ENCODE results near the gene KIFC3.

GRCh38 chr16:57798953-57799599 lies 3.2 kb downstream of the KIFC3 start:
- TF ChIP-seq CTCF (IDR thresholded peaks at IDR 0.05; ENCODE audit: low read depth, low read length) = no peak
- TF ChIP-seq POLR2A (IDR thresholded peaks at IDR 0.05; ENCODE audit: extremely low read depth, insufficient read length) = no peak
- no peak for TF ChIP-seq MAX (IDR thresholded peaks at IDR 0.05; ENCODE audit: low read depth, low read length)
